Liver (tissue), 9 donors: ENCODE results near the gene KIAA1755. TPM values are rescaled to one million over a fixed set of nuclear protein-coding genes. Genes with fewer than 3 reads are reported as not detected.

Experiments used
- DNase-seq: peaks from one replicate; pipeline ENCODE4 v3.0.0-alpha.2; 2017; ENCODE audit warnings: low spot score
- H3K27ac ChIP-seq, 2 donors: one replicate each; pipeline ENCODE4 v1.7.0; 2013; ENCODE audit warnings: inconsistent platforms in 2 of 2, low read length in 2 of 2, control low read depth in 1 of 2, low read depth in 1 of 2, mild to moderate bottlenecking in 1 of 2
- H3K27me3 ChIP-seq, 4 donors: one replicate each; pipeline versions ENCODE4 v1.6.1 to v1.7.0; 2013; ENCODE audit warnings: low read length in 3 of 4, inconsistent platforms in 1 of 4, mild to moderate bottlenecking in 1 of 4, moderate library complexity in 1 of 4; ENCODE audit not compliant: control insufficient read depth in 4 of 4, insufficient read depth in 4 of 4
- H3K36me3 ChIP-seq, 4 donors: one replicate each; pipeline versions ENCODE4 v1.6.1 to v1.7.0; 2013; ENCODE audit warnings: low read length in 3 of 4, mild to moderate bottlenecking in 3 of 4, low read depth in 1 of 4, moderate library complexity in 1 of 4; ENCODE audit not compliant: control insufficient read depth in 4 of 4, insufficient read depth in 3 of 4
- H3K4me1 ChIP-seq, 4 donors: one replicate each; pipeline versions ENCODE4 v1.6.1 to v1.7.0; 2013; ENCODE audit warnings: low read length in 3 of 4, mild to moderate bottlenecking in 3 of 4, moderate library complexity in 1 of 4; ENCODE audit not compliant: control insufficient read depth in 4 of 4, insufficient read depth in 4 of 4
- H3K4me3 ChIP-seq, 3 donors: one replicate each; pipeline versions ENCODE4 v1.6.1 to v1.7.0; 2013; ENCODE audit warnings: low read length in 3 of 3, control low read depth in 1 of 3, low read depth in 1 of 3, mild to moderate bottlenecking in 1 of 3
- H3K9ac ChIP-seq, 2 donors: one replicate each; pipeline ENCODE4 v1.7.0; 2013; ENCODE audit warnings: low read length in 2 of 2, mild to moderate bottlenecking in 2 of 2, moderate library complexity in 2 of 2, control low read depth in 1 of 2, low read depth in 1 of 2
- H3K9me3 ChIP-seq, 4 donors: one replicate each; pipeline versions ENCODE4 v1.6.1 to v1.7.0; 2013; ENCODE audit warnings: low read length in 3 of 4; ENCODE audit not compliant: control insufficient read depth in 4 of 4
- ATF3 ChIP-seq: IDR thresholded peaks from 2 replicates; pipeline ENCODE4 v1.6.1; 2016; ENCODE audit warnings: antibody characterized with exemption
- EGR1 ChIP-seq, 2 donors: IDR thresholded peaks; 2 replicates each; pipeline ENCODE4 v1.6.1; 2016 to 2018; ENCODE audit warnings: antibody characterized with exemption in 2 of 2, low read depth in 2 of 2
- FOXA1 ChIP-seq: IDR thresholded peaks from 2 replicates; pipeline ENCODE4 v1.6.1; 2016; ENCODE audit warnings: antibody characterized with exemption
- FOXA2 ChIP-seq: IDR thresholded peaks from 2 replicates; pipeline ENCODE4 v1.6.1; 2016; ENCODE audit warnings: antibody characterized with exemption
- GABPA ChIP-seq, 2 donors: IDR thresholded peaks in 1 of 2; conservative IDR thresholded peaks in 1 of 2; 2 replicates each; pipeline ENCODE4 v1.6.1; 2016; ENCODE audit warnings: antibody characterized with exemption in 2 of 2, mild to moderate bottlenecking in 1 of 2, moderate library complexity in 1 of 2
- HNF4A ChIP-seq, 2 donors: conservative IDR thresholded peaks; 2 replicates each; pipeline ENCODE4 v1.6.1; 2016; ENCODE audit warnings: antibody characterized with exemption in 2 of 2, mild to moderate bottlenecking in 2 of 2
- HNF4G ChIP-seq: IDR thresholded peaks from 2 replicates; pipeline ENCODE4 v1.6.1; 2016; ENCODE audit warnings: antibody characterized with exemption
- JUND ChIP-seq, 2 donors: IDR thresholded peaks; 2 replicates each; pipeline ENCODE4 v1.6.1; 2016; ENCODE audit warnings: antibody characterized with exemption in 2 of 2
- MAX ChIP-seq: IDR thresholded peaks from 2 replicates; pipeline ENCODE4 v1.6.1; 2016; ENCODE audit warnings: antibody characterized with exemption
- NR2F2 ChIP-seq: IDR thresholded peaks from 2 replicates; pipeline ENCODE4 v1.6.1; 2016; ENCODE audit warnings: antibody characterized with exemption
- RAD21 ChIP-seq, 2 donors: IDR thresholded peaks; 2 replicates each; pipeline ENCODE4 v1.6.1; 2016; ENCODE audit warnings: antibody characterized with exemption in 2 of 2, mild to moderate bottlenecking in 2 of 2
- RXRA ChIP-seq, 2 donors: IDR thresholded peaks; 2 replicates each; pipeline ENCODE4 v1.6.1; 2017 to 2018; ENCODE audit warnings: antibody characterized with exemption in 2 of 2, mild to moderate bottlenecking in 1 of 2
- SP1 ChIP-seq: IDR thresholded peaks from 2 replicates; pipeline ENCODE4 v1.6.1; 2018; ENCODE audit warnings: antibody characterized with exemption, mild to moderate bottlenecking
- TAF1 ChIP-seq: conservative IDR thresholded peaks from 2 replicates; pipeline ENCODE4 v1.6.1; 2016; ENCODE audit warnings: antibody characterized with exemption, mild to moderate bottlenecking
- YY1 ChIP-seq: IDR thresholded peaks from 2 replicates; pipeline ENCODE4 v1.6.1; 2016; ENCODE audit warnings: antibody characterized with exemption, mild to moderate bottlenecking
- ZBTB33 ChIP-seq: IDR thresholded peaks from 2 replicates; pipeline ENCODE4 v1.6.1; 2016; ENCODE audit warnings: antibody characterized with exemption
- WGBS: extraction: QIAGEN DNeasy Blood & Tissue Kit; methylation state at CpG from one replicate; pipeline ENCODE4 v1.1.7; 2013; 5-methylcytosine and 5-hydroxymethylcytosine counted together
- polyA plus RNA-seq, 2 donors: library from polyadenylated mRNA; stranded (reverse) in 1 of 2; unstranded in 1 of 2; fragments of 200-250 nt in 1 of 2; fragments of >200 nt in 1 of 2; fragmentation: Nextera tagmentation in 1 of 2; extraction: Ambion mirVana in 1 of 2; gene quantifications; one replicate each; pipeline versions ENCODE4 v1.2.1 to v1.2.3, GENCODE V29; 2013 to 2015
- total RNA-seq, 2 donors: library from RNA; depleted of rRNA; stranded (reverse); fragments of >200 nt; gene quantifications; one replicate each; pipeline ENCODE4 v1.2.3, GENCODE V29; 2014
- TF ChIP-seq, protein P1 (sequence below): fragments of 150-350 bp; IDR thresholded peaks from 2 replicates; pipeline ENCODE4 v1.5.1; 2017; ENCODE audit warnings: improper control_type of control experiment, low read depth, low read length; ENCODE audit not compliant: missing input control
- donor health status: healthy.
- donor health status: healthy.
- donor health status: healthy.
- donor health status: healthy.
- donor health status: healthy.

Gene KIAA1755
- total and polyA plus RNA-seq, 4 donors = 0.09 to 1.4 (median 0.81) TPM

DNA sequence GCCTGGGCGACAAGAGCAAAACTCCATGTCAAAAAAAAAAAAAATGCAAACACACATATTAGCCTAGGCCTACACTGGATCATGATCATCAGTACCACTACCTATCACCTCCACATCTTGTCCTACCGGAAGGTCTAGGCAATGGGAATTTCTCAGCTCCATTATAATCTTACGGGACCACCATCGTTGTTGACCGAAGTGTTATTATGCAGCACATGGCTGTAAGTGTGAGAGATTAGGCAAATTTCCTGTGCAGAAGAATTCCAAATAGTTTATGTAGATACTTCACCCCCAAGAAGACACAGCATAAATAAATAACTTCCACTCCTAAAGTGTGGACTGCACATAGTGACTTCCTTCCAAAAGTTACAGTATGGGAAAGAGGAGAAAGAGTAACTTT lies 16.8 kb upstream of the KIAA1755 start:
- H3K27me3 ChIP-seq = no peaks in the 10 kb centered on the region
- H3K27ac ChIP-seq = no peak overlapping the region
- TF ChIP-seq RXRA (IDR thresholded peaks at IDR 0.05) = no peak
- no peak for TF ChIP-seq ATF3
- no peak for TF ChIP-seq JUND (IDR thresholded peaks at IDR 0.05)
- TF ChIP-seq FOXA1 = no peak
- TF ChIP-seq, protein P1, sequence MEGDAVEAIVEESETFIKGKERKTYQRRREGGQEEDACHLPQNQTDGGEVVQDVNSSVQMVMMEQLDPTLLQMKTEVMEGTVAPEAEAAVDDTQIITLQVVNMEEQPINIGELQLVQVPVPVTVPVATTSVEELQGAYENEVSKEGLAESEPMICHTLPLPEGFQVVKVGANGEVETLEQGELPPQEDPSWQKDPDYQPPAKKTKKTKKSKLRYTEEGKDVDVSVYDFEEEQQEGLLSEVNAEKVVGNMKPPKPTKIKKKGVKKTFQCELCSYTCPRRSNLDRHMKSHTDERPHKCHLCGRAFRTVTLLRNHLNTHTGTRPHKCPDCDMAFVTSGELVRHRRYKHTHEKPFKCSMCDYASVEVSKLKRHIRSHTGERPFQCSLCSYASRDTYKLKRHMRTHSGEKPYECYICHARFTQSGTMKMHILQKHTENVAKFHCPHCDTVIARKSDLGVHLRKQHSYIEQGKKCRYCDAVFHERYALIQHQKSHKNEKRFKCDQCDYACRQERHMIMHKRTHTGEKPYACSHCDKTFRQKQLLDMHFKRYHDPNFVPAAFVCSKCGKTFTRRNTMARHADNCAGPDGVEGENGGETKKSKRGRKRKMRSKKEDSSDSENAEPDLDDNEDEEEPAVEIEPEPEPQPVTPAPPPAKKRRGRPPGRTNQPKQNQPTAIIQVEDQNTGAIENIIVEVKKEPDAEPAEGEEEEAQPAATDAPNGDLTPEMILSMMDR = no peak
- no peak for TF ChIP-seq MAX
- TF ChIP-seq TAF1 = no peak
- TF ChIP-seq SP1 = no peak
- TF ChIP-seq HNF4G = no peak
- TF ChIP-seq FOXA2 = no peak
- TF ChIP-seq HNF4A (conservative IDR thresholded peaks at IDR 0.05) = no peak
- H3K9ac ChIP-seq = no peak overlapping the region
- H3K9me3 ChIP-seq = no peaks in the 10 kb centered on the region
- H3K4me3 ChIP-seq = no peak overlapping the region
- DNase-seq = no peak
- H3K4me1 ChIP-seq = peaks cover 0 to 3% (median 0%) of the 10 kb centered on the region in 4 donors
- H3K36me3 ChIP-seq = no peaks in the 10 kb centered on the region
- WGBS = 90% methylated on average over 5 of the region's 5 CpGs

- H3K9me3 ChIP-seq = no peaks in the 10 kb centered on the region
- no peak overlapping the region for H3K27ac ChIP-seq
- no peaks in the 10 kb centered on the region for H3K36me3 ChIP-seq
- H3K27me3 ChIP-seq = no peaks in the 10 kb centered on the region
- H3K4me1 ChIP-seq = no peaks in the 10 kb centered on the region
- no peak for DNase-seq
- no peak overlapping the region for H3K9ac ChIP-seq
- TF ChIP-seq EGR1 (IDR thresholded peaks at IDR 0.05; ENCODE audit: low read depth in 2 of 2) (no peak), NR2F2 (no peak), FOXA1 (no peak), RXRA (IDR thresholded peaks at IDR 0.05) (no peak), HNF4G (no peak), RAD21 (IDR thresholded peaks at IDR 0.05) (no peak)
- no peak overlapping the region for H3K4me3 ChIP-seq
- 91% methylated on average over 12 of the region's 12 CpGs for WGBS
Observed at GRCh38 chr20:38275815-38276550, 15.4 kb upstream of the KIAA1755 start.

DNA sequence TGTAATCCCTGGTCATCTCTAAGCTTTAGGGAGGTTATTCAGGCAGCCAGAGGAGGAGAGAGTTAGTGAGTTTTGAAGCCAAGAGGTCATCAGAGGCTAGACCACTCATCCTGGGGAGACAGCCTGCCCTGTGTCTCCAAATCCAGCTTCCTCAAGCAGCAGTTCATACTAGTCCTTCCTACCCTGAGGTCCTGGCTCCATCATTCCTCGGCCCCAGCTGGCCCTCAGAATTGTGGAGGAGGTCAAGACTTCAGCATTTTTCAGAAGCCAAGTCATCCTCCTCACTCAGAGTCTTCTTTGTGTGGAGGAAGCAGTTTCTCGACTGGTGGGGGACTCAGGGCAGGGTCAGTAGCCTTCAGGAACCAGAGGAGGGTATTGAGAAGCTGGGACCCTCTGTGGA lies 12.4 kb upstream of the KIAA1755 start:
- H3K9ac ChIP-seq = no peak overlapping the region
- H3K27me3 ChIP-seq = no peaks in the 10 kb centered on the region
- no peaks in the 10 kb centered on the region for H3K9me3 ChIP-seq
- no peak overlapping the region for H3K27ac ChIP-seq
- no peaks in the 10 kb centered on the region for H3K36me3 ChIP-seq
- DNase-seq = no peak
- H3K4me3 ChIP-seq = no peak overlapping the region
- H3K4me1 ChIP-seq = no peaks in the 10 kb centered on the region
- 79% methylated on average over 2 of the region's 2 CpGs for WGBS
- no peak for TF ChIP-seq TAF1
- no peak for TF ChIP-seq HNF4A (conservative IDR thresholded peaks at IDR 0.05)
- TF ChIP-seq RXRA (IDR thresholded peaks at IDR 0.05) = no peak
- no peak for TF ChIP-seq NR2F2
- TF ChIP-seq EGR1 (IDR thresholded peaks at IDR 0.05; ENCODE audit: low read depth in 2 of 2) = no peak
- no peak for TF ChIP-seq FOXA1
- TF ChIP-seq YY1 = no peak
- TF ChIP-seq ZBTB33 = no peak
- TF ChIP-seq GABPA (IDR thresholded peaks at IDR 0.05 in 1 of 2, conservative IDR thresholded peaks at IDR 0.05 in 1 of 2) = no peak
- TF ChIP-seq, protein P1 = no peak
- TF ChIP-seq SP1 = no peak
- no peak for TF ChIP-seq MAX
- TF ChIP-seq RAD21 (IDR thresholded peaks at IDR 0.05) = no peak
